RWPE1 (cell line): Measurements from ENCODE around the gene TRIM17.
A peak's percentile ranks its signal among the peaks of the same experiment; 100 is the strongest.

Experiments
- CTCF ChIA-PET: fragments of 350-600 bp; sonication (Branson Sonifier 250); formaldehyde crosslinking; extraction: SDS; loops from one replicate; lab custom pipeline; 2021; lab: Yijun Ruan, JAX
- POLR2A ChIA-PET: fragments of 400-600 bp; formaldehyde crosslinking; extraction: SDS; loops from one replicate; lab custom pipeline; 2020; ENCODE audit warnings: antibody characterized with exemption; ENCODE audit not compliant: low non-redundant PET; lab: Yijun Ruan, JAX
- DNase-seq: peaks from one replicate; pipeline ENCODE4 v3.0.0; 2012; ENCODE audit warnings: low spot score
- H3K27ac ChIP-seq: fragments of 450-650 bp; 2 replicates; pipeline ENCODE4 v1.5.1; 2017
- TF ChIP-seq, protein P1 (sequence below): fragments of 450-650 bp; conservative IDR thresholded peaks from 2 replicates; pipeline ENCODE4 v1.5.1; 2017; ENCODE audit warnings: low read depth, mild to moderate bottlenecking

Gene TRIM17

GRCh38 chr1:228371741-228372182 lies 44.9 kb downstream of the TRIM17 start:
- TF ChIP-seq, protein P1, sequence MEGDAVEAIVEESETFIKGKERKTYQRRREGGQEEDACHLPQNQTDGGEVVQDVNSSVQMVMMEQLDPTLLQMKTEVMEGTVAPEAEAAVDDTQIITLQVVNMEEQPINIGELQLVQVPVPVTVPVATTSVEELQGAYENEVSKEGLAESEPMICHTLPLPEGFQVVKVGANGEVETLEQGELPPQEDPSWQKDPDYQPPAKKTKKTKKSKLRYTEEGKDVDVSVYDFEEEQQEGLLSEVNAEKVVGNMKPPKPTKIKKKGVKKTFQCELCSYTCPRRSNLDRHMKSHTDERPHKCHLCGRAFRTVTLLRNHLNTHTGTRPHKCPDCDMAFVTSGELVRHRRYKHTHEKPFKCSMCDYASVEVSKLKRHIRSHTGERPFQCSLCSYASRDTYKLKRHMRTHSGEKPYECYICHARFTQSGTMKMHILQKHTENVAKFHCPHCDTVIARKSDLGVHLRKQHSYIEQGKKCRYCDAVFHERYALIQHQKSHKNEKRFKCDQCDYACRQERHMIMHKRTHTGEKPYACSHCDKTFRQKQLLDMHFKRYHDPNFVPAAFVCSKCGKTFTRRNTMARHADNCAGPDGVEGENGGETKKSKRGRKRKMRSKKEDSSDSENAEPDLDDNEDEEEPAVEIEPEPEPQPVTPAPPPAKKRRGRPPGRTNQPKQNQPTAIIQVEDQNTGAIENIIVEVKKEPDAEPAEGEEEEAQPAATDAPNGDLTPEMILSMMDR, result no peak
- ChIA-PET CTCF (no interaction called here), POLR2A (interaction anchor here (0.5 kb wide), 1 partner anchor 87 kb away, joined by 7 read pairs; no protein-coding TSS in a partner anchor)
- H3K27ac ChIP-seq, result no peak overlapping the region
- DNase-seq, result no peak

DNA sequence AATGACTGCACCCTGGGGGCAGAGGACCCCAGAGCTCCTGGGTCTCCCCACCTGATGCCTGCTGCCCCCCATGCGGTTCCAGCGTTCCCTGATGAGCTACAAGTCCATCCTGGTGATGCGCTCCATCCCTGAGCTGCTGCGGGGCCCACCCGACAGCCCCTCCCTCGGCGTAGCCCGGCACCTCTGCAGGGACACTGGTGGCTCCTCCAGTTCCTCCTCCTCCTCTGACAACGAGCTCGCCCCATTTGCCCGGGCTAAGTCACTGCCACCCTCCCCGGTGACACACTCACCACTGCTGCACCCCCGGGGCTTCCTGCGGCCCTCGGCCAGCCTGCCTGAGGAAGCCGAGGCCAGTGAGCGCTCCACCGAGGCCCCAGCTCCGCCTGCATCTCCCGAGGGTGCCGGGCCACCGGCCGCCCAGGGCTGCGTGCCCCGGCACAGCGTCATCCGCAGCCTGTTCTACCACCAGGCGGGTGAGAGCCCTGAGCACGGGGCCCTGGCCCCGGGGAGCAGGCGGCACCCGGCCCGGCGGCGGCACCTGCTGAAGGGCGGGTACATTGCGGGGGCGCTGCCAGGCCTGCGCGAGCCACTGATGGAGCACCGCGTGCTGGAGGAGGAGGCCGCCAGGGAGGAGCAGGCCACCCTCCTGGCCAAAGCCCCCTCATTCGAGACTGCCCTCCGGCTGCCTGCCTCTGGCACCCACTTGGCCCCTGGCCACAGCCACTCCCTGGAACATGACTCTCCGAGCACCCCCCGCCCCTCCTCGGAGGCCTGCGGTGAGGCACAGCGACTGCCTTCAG lies 45.5 kb downstream of the TRIM17 start:
- CTCF ChIA-PET, result no interaction called here
- POLR2A ChIA-PET, result interaction anchor here (0.5 kb wide), 1 partner anchor 87 kb away, joined by 7 read pairs; no protein-coding TSS in a partner anchor
- DNase-seq, result peak; percentile 43

DNA sequence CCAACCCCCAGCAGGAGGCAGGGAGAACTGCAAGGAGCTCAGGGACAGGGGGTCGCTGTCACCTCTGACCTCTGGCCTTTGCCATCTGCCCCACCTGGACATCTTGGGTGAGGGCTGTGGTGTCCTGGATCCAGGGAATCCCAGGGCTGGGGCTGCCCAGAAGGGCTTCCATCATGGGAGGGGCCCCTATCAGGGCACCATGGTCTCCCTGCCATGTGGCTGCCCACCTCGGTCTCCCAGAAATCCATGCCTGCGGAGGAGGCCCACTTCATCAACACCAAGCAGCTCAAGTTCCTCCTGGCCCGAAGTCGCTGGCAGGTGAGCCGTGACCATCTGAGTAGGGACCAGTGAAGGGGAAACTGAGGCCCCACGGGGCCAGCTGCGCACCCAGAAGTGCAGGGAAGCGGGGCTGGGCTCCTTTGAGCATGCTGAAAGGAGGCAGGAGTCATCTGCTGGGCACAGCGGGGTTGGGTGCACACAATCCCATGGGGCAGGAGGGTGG lies 46.2 kb downstream of the TRIM17 start:
- no peak for DNase-seq
- TF ChIP-seq, protein P1, result no peak
- POLR2A ChIA-PET, result no interaction called here
- CTCF ChIA-PET, result no interaction called here
- H3K27ac ChIP-seq, result no peak overlapping the region

More for the DNA sequence above, 45.5 kb downstream of the TRIM17 start:
- TF ChIP-seq, protein P1, result no peak
- H3K27ac ChIP-seq, result no peak overlapping the region

DNA sequence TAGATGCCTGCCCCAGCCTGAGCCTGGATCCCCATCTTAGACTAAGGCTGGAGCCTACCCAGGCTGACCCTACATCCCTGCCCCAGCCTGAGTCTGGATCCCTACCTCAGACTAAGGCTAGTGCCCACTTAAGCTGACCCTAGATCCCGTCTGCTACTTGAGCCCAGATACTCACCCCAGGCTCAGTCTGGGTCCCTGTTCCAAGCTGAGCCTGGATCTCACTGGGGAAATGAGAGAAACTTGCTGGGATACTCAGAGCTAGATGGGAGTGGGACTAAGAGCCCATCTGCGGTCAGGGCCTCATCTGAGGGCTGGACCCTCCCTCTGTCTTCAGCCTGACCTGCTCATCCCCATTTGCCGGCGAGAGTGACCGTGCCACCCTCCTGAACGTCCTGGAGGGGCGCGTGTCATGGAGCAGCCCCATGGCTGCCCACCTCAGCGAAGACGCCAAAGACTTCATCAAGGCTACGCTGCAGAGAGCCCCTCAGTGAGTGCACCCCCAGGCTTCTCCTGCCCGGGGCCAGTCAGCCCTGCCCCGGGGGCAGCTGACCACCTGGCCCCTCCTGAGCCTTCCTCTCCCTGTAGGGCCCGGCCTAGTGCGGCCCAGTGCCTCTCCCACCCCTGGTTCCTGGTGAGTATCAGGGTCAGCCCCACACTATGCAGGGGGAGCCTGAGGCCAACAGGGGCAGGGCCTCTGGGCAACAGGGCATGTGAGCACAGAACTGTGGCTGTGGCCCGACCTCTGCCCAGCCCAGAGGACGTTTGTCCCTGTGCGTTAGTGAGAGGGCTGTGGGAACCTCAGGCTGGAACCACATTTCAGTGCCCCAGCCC lies 46.8 kb downstream of the TRIM17 start:
- no peak overlapping the region for H3K27ac ChIP-seq
- DNase-seq, result no peak
- TF ChIP-seq, protein P1, result no peak
- ChIA-PET POLR2A (no interaction called here), CTCF (no interaction called here)

DNA sequence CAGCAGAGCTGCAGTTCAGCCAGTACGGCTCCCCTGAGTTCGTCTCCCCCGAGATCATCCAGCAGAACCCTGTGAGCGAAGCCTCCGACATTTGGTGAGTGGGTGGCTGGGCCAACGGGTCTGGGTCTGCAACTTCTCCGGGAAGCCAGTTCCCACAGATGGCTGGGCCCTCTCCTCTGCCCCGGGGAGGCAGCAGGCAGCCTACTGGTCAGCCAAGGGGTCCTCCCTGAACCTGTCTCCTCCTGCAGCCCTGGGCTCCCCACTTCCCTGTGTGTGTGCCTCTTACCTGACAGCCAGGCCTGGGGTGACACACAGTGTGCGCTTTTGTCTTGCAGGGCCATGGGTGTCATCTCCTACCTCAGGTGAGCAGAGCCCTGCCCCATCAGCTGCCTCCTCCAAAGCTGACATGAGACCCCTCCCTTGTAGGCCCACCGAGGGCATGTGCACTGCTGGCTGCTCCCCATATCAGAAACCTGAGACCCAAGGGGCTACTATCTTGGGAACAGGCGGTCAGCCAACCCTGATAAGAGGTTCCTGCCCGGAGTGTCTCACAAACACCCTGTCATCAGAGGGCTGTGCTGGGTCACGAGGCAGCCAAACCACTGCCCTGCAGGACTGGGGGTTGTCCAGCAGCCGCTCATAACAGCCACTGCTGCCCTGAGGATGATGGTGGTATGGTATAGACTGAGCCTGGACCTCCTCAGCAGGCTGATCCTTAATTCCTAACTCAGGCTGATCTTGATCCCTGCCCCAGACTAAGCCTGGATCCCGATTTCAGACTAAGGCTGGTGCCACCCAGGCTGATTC lies 47.7 kb downstream of the TRIM17 start:
- TF ChIP-seq, protein P1, result no peak
- ChIA-PET CTCF (no interaction called here), POLR2A (no interaction called here)
- DNase-seq, result no peak
- H3K27ac ChIP-seq, result no peak overlapping the region
